CD4-positive, alpha-beta T cell treated with Interleukin-12 subunit alpha and Interleukin-12 subunit beta, for 1 hour (primary cell): Measurements from ENCODE around the gene CPT1B.

Source experiments
- DNase-seq: peaks from one replicate; pipeline ENCODE4 v3.0.0-alpha.2; 2020

CPT1B gene

GRCh38 chr22:50584106-50585096 lies 6.2 kb upstream of the CPT1B start:
- no peak for DNase-seq

- DNase-seq, result no peak
Measured at GRCh38 chr22:50583294-50583861, 5.2 kb upstream of the CPT1B start.

- peak; percentile 98 for DNase-seq
Measured at GRCh38 chr22:50582493-50583293, 4.5 kb upstream of the CPT1B start, which contains the start of gene CHKB. CHKB (minus strand) TSS chr22:50582849; CDS start chr22:50582781, 68 bp downstream.

GRCh38 chr22:50581950-50582492 lies 3.8 kb upstream of the CPT1B start:
- no peak for DNase-seq

GRCh38 chr22:50581031-50581949 lies 3.1 kb upstream of the CPT1B start:
- DNase-seq, result no peak

- DNase-seq, result no peak
Measured at GRCh38 chr22:50579752-50580151, 1.5 kb upstream of the CPT1B start.

GRCh38 chr22:50578776-50579310 lies 616 bp upstream of the CPT1B start:
- no peak for DNase-seq

- DNase-seq, result no peak
Measured at GRCh38 chr22:50577697-50577986, 585 bp downstream of the CPT1B start.

- no peak for DNase-seq
Measured at GRCh38 chr22:50576806-50577696, 1.2 kb downstream of the CPT1B start.

- no peak for DNase-seq
Measured at GRCh38 chr22:50576070-50576469, 2.2 kb downstream of the CPT1B start.

GRCh38 chr22:50575426-50575941 lies 2.7 kb downstream of the CPT1B start:
- DNase-seq, result no peak

- DNase-seq, result no peak
Measured at GRCh38 chr22:50574383-50574755, 3.9 kb downstream of the CPT1B start.

- DNase-seq, result no peak
Measured at GRCh38 chr22:50573491-50574382, 4.5 kb downstream of the CPT1B start.

GRCh38 chr22:50572965-50573364 lies 5.3 kb downstream of the CPT1B start:
- no peak for DNase-seq

- DNase-seq, result no peak
Measured at GRCh38 chr22:50571264-50572175, 6.7 kb downstream of the CPT1B start.

GRCh38 chr22:50570861-50571260 lies 7.4 kb downstream of the CPT1B start:
- no peak for DNase-seq

GRCh38 chr22:50569896-50570535 lies 8.2 kb downstream of the CPT1B start:
- DNase-seq, result no peak

- DNase-seq, result no peak
Measured at GRCh38 chr22:50569041-50569459, 9.2 kb downstream of the CPT1B start.
